Nephron (organoid): ENCODE results near the gene PFAS.

Source experiments
- H3K27ac Mint-ChIP-seq, 3 experiments: 2 replicates each; pipeline ENCODE4 v1.8.0; 2020; ENCODE audit warnings: mixed read lengths in 3 of 3, mild to moderate bottlenecking in 2 of 3, moderate library complexity in 1 of 3
- H3K27me3 Mint-ChIP-seq: 2 replicates; pipeline ENCODE4 v1.8.0; 2021; ENCODE audit warnings: low read depth, mild to moderate bottlenecking, moderate library complexity, mixed read lengths
- H3K36me3 Mint-ChIP-seq: 2 replicates; pipeline ENCODE4 v1.8.0; 2020; ENCODE audit warnings: low read depth, mixed read lengths
- H3K4me1 Mint-ChIP-seq: 2 replicates; pipeline ENCODE4 v1.8.0; 2020; ENCODE audit warnings: mixed read lengths
- H3K4me3 Mint-ChIP-seq, 3 experiments: 2 replicates each; pipeline ENCODE4 v1.8.0; 2020; ENCODE audit warnings: mild to moderate bottlenecking in 3 of 3, mixed read lengths in 3 of 3, moderate library complexity in 2 of 3
- H3K9me3 Mint-ChIP-seq: 2 replicates; pipeline ENCODE4 v1.8.0; 2020; ENCODE audit warnings: mixed read lengths
- CTCF ChIP-seq, 3 experiments: fragments of 200-600 bp; sonication (generic); IDR thresholded peaks; one replicate each; pipeline ENCODE4 v1.5.0; 2021; ENCODE audit warnings: antibody characterized with exemption in 3 of 3; ENCODE audit not compliant: unreplicated experiment in 3 of 3

Gene PFAS

GRCh38 chr17:8310601-8311123 is 61.6 kb downstream of the PFAS start:
- Mint-ChIP-seq H3K27me3 (peaks cover 48% of the 10 kb centered on the region), H3K27ac (no peak overlapping the region), H3K4me3 (peak overlapping the region in 1 of 3 experiments; percentile 17), H3K4me1 (no peaks in the 10 kb centered on the region), H3K9me3 (no peaks in the 10 kb centered on the region), H3K36me3 (no peaks in the 10 kb centered on the region)
- no peak for TF ChIP-seq CTCF (IDR thresholded peaks at IDR 0.05; ENCODE audit: unreplicated experiment in 3 of 3)

- H3K27ac Mint-ChIP-seq = no peak overlapping the region
- no peaks in the 10 kb centered on the region for H3K4me1 Mint-ChIP-seq
- peak overlapping the region in 1 of 3 experiments; percentile 33 for H3K4me3 Mint-ChIP-seq
- H3K27me3 Mint-ChIP-seq = peaks cover 54% of the 10 kb centered on the region
- H3K36me3 Mint-ChIP-seq = no peaks in the 10 kb centered on the region
- TF ChIP-seq CTCF (IDR thresholded peaks at IDR 0.05; ENCODE audit: unreplicated experiment in 3 of 3) = no peak
- no peaks in the 10 kb centered on the region for H3K9me3 Mint-ChIP-seq
Observed at GRCh38 chr17:8311131-8311790, 62.2 kb downstream of the PFAS start.

- no peaks in the 10 kb centered on the region for H3K36me3 Mint-ChIP-seq
- no peak overlapping the region for H3K4me3 Mint-ChIP-seq
- H3K9me3 Mint-ChIP-seq = no peaks in the 10 kb centered on the region
- TF ChIP-seq CTCF (IDR thresholded peaks at IDR 0.05; ENCODE audit: unreplicated experiment in 3 of 3) = no peak
- no peak overlapping the region for H3K27ac Mint-ChIP-seq
- peaks cover 64% of the 10 kb centered on the region for H3K27me3 Mint-ChIP-seq
- H3K4me1 Mint-ChIP-seq = no peaks in the 10 kb centered on the region
Observed at GRCh38 chr17:8312251-8312650, 63.2 kb downstream of the PFAS start.

- Mint-ChIP-seq H3K4me1 (no peaks in the 10 kb centered on the region), H3K27ac (no peak overlapping the region), H3K27me3 (peaks cover 71% of the 10 kb centered on the region), H3K4me3 (peak overlapping the region in 1 of 3 experiments; percentile 38), H3K9me3 (no peaks in the 10 kb centered on the region), H3K36me3 (no peaks in the 10 kb centered on the region)
- no peak for TF ChIP-seq CTCF (IDR thresholded peaks at IDR 0.05; ENCODE audit: unreplicated experiment in 3 of 3)
Observed at GRCh38 chr17:8312726-8313600, 63.9 kb downstream of the PFAS start.

GRCh38 chr17:8314797-8315763 is 66.0 kb downstream of the PFAS start:
- Mint-ChIP-seq H3K4me1 (no peaks in the 10 kb centered on the region), H3K9me3 (no peaks in the 10 kb centered on the region), H3K4me3 (peak overlapping the region; percentile 37 to 72 (median 65)), H3K36me3 (no peaks in the 10 kb centered on the region), H3K27me3 (peaks cover 76% of the 10 kb centered on the region), H3K27ac (no peak overlapping the region)
- TF ChIP-seq CTCF (IDR thresholded peaks at IDR 0.05; ENCODE audit: unreplicated experiment in 3 of 3) = no peak
